Right hindlimb (tissue), 1 donor: ENCODE data around the gene TMEM201.

Source experiments
- DNase-seq: peaks from one replicate; pipeline ENCODE4 v3.0.0-alpha.2; 2018

The TMEM201 gene

GRCh38 chr1:9626201-9626608 is 37.5 kb downstream of the TMEM201 start:
- DNase-seq = no peak

- no peak for DNase-seq
These were observed 40.1 kb downstream of the TMEM201 start for GRCh38 chr1:9628541-9629444.

DNA sequence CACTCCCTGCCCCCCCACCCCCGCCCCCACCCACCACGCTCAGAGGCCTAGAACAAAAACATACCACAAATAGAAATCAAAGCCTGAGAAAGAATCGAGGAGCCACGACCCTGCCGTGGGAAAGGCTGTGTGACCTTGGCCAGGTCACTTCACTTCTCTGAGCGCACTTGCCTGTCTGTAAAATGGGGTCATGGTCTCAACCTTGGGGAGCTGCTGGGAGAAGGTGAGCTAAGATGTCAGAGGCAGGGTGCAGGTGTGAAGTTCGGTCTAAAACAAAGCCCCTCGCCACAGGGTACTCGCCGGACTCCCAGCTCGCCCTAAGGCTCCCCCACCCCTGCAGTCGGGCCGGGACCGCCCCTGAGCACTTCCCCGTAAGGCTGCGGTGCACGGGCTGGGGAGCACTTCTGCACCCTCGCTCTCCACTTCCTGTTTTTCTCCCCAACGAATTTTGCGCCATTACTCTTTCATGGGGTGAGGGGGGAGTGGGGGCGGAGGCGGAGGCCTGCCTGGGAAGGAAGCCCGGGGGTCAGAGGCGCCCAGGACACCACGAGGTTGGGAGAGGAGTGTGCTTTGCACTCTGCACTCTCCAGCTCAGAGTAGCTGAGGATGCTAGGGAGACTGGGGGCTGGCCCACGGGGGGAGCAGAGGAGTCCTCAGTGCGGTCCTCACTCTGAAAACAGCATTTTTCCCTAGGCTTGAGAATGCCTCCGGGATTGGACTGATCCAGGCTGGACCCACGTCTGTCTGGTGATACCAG is 40.9 kb downstream of the TMEM201 start:
- no peak for DNase-seq

DNA sequence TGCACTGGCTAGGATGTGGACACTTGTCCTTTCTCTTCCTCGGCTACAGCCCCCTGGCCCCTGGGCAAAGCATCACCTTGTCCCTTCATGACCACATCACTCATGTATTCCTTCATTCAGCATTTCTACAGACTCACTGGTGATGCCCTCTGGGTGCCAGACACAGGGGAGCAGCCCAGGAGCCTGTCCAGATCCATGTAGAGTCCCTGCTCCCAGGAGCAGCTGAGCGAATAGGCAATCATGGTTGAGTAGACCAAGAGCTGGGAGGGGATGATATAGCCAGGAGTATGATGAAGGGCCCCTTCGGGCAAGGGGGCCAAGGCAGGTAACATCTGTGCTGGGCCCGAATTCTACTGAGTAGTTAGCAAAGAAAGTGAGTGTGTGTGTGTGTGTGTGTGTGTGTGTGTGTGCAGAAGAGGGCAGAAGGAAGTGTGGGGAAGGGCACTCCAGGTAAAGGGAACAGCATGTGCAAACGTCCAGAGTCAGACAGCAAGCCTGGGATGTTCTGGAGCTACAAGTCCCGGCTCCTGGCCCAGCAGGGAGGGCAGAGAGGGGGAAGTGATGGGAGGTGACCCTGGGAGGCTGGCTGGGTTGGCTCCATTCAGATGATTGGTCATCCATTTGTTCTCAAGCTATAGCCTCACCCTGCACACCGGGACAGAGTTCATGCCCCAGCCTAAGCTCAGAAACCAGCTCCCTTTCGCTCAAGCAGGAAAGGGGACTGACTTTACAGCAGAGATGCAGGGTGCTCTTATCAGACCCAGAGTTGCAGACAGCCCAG is 41.8 kb downstream of the TMEM201 start:
- no peak for DNase-seq

DNA sequence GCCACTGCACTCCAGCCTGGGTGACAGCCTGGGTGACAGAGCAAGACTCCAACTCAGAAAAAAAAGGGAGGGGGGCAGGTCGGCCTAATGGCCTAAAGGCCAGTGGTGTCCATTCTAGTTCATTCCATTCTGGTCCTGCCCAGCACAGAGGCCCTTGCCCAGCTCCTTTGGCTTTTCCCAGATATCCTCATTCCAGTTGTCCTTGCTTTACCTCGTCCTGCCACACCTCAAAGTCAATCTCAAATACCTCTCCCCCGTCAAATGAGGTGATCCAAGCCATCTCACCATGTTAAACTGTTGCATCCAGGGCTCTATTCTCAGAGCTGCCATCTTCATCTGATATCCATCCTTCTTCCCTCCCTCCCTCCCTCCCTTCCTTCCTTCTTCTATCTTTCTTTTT is 42.9 kb downstream of the TMEM201 start:
- DNase-seq = no peak

- no peak for DNase-seq
These were observed 44.8 kb downstream of the TMEM201 start for GRCh38 chr1:9633493-9633892.

DNA sequence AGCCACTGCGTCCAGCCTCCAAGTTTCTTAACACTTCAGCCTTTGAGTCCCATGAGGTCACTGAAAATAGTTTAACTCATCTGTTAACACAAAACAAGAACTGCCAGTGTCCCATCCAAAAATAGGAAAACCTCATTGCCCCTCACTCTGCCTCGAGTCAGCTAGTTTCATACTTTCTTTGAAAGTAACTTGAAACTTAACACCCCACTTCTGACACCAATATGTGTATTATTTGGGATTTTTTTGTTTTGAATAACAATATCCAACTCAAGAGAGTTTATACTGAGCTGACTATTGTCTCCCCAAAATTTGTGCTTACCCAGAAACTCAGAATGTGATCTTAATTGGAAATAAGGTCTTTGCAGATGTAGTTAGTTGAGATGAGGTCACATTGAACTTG is 45.9 kb downstream of the TMEM201 start:
- DNase-seq = no peak

- DNase-seq = no peak
These were observed 50.5 kb downstream of the TMEM201 start for GRCh38 chr1:9639227-9639626.

GRCh38 chr1:9643351-9644256 is 54.9 kb downstream of the TMEM201 start:
- no peak for DNase-seq

DNA sequence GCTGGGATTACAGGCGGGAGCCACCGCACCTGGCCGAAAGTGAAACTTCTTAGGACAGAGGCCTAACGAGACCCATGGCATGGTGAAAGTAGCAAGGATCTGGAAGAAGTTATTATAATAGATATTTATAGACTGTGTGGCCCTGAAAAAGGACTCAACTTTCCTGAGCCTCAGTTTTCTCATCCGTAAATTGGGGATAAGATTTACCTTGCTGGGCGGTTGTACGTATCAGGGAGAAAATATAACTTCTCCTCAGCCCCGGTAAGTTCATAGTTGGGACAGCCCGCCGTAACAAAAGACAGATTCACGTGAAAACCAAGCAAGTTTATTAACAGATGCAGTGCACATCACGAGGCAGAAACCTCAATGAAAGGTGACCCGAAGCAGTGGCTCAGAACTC is 57.3 kb downstream of the TMEM201 start:
- no peak for DNase-seq

GRCh38 chr1:9648171-9648570 is 59.5 kb downstream of the TMEM201 start:
- no peak for DNase-seq

DNA sequence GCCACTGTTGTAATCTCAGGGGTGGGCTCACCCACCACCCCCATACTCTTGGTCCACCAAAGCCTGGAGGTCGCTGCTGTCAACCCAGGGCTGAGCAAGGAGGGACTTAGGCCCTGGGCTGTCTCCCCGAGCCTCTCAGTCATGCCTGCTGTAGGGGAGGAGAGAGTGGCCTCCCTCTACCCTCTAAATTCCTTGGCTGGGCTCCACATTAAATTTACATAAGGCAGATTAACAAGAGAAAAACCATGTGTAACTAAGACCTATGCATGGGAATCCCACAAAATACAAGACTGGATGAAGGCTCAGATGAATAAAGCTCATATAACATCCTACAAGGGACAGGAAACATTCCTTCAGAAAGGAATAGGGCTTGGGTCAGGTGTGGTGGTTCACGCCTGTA is 61.1 kb downstream of the TMEM201 start:
- no peak for DNase-seq

DNA sequence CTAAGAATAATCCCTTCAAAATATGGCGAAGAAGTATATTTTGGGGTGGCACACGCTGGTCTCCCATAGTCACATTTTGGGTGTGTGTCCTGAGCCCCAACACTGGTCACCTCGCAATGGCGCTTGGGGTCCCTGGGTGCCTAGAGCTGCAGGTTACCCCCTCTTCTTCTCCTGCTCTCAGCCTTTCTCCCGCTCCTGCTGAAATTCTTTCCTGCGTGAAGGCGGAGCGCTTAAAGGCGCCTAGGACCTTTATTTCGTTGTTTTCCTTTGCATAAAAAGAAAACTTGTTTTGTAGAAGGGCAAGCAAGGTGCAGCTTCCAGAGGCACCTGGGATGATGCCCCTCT is 62.5 kb downstream of the TMEM201 start:
- DNase-seq = no peak

DNA sequence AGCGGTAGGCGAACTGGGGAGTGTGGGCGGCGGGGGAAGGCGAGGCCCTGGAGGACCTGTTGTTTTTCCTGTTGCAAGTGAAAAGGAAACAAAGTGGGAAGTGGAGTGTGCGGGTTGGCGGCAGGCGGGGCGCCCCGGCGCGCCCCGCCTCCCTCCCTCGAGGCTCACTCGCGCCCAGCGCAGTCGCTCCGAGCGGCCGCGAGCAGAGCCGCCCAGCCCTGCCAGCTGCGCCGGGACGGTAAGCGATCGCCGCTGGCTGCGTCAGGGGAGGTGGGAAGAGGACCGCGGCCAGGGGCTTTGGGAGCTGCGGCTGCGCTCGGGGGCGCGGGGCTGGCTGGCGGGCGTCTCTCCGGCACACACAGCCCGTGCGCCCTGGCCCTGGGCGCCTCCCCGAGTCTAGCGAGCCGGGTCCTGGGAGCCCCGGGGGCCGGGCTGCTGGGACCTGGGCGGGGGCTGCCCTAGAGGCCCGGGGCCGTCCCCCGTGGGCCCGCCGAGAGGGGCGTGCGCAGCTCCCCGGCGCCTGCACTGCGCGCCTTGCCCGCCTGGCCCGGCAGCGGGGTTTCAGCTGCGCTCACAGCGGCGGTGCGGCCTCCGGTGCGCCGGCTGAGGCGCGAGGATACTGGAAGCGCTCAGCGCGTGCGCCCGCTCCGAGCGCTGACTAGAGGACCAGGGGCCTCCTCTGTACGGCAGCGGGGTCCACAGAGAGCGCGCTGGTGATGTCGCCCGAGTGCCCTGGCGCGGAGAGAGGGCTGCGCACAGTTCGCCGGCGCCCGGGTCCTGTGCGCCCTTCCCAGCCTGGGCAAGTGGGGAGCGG is 63.1 kb downstream of the TMEM201 start, which contains the start of gene PIK3CD:
Gene PIK3CD, plus strand, starts transcription at position 167 of the 814 bp plus-strand sequence. CDS start 58,725 bp downstream, outside the sequence.
- DNase-seq = peak; percentile 43

GRCh38 chr1:9652379-9653209 is 63.9 kb downstream of the TMEM201 start:
- DNase-seq = peak; percentile 29

- DNase-seq = no peak
These were observed 64.4 kb downstream of the TMEM201 start for GRCh38 chr1:9653210-9653490.

- no peak for DNase-seq
These were observed 64.9 kb downstream of the TMEM201 start for GRCh38 chr1:9653491-9654050.

GRCh38 chr1:9654051-9654833 is 65.5 kb downstream of the TMEM201 start:
- DNase-seq = no peak
